ENCODE data around the gene LRRC36.

Gene LRRC36

DNA sequence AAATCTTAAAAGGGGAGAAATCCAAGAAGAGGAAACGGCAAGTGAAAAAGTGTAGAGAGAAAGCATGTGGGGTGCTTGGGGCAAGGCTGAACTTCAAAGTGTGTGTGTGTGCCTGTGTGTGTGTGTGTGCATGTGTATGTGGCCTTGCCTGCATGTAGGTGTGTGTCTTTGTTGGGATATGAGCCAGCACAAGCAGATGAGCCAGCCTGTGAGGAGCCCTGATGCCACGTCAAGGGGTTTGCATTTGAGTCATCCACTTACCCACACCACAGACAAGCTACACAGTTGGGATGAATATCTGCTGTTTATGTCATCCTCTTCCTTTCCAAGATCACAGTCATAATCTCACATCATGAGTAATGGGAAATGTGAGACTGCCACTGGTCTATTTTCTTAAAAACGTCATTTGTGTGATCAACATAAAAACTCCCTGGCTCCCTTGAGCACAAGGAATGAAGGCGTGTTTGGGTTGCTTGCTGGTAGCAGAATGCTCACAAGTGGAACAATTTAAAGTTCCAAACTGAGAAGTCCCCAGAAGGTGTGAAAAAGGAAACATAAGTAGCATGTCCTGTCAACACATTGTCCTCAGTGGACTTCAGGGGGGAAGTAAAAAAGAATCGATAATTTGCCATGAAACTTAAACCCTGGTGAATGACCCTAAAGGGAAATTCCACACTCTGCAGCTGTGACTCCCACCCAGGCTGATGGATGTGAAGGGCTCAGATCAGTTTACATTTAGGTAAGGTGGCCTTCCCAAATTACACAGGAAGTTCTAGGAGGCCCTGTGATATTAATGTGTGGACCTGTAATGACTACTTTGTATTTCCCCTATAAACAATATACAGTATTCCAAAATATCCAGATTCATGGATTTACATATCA is 14.8 kb upstream of the LRRC36 start (continued):
- TF ChIP-seq, protein P1, sequence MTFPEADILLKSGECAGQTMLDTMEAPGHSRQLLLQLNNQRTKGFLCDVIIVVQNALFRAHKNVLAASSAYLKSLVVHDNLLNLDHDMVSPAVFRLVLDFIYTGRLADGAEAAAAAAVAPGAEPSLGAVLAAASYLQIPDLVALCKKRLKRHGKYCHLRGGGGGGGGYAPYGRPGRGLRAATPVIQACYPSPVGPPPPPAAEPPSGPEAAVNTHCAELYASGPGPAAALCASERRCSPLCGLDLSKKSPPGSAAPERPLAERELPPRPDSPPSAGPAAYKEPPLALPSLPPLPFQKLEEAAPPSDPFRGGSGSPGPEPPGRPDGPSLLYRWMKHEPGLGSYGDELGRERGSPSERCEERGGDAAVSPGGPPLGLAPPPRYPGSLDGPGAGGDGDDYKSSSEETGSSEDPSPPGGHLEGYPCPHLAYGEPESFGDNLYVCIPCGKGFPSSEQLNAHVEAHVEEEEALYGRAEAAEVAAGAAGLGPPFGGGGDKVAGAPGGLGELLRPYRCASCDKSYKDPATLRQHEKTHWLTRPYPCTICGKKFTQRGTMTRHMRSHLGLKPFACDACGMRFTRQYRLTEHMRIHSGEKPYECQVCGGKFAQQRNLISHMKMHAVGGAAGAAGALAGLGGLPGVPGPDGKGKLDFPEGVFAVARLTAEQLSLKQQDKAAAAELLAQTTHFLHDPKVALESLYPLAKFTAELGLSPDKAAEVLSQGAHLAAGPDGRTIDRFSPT (tag by site-specific recombination; IDR thresholded peaks at IDR 0.05) = peak; percentile 96
- peak; percentile 82 for TF ChIP-seq PRDM1 (tag by site-specific recombination; IDR thresholded peaks at IDR 0.05)
- TF ChIP-seq, protein P2, sequence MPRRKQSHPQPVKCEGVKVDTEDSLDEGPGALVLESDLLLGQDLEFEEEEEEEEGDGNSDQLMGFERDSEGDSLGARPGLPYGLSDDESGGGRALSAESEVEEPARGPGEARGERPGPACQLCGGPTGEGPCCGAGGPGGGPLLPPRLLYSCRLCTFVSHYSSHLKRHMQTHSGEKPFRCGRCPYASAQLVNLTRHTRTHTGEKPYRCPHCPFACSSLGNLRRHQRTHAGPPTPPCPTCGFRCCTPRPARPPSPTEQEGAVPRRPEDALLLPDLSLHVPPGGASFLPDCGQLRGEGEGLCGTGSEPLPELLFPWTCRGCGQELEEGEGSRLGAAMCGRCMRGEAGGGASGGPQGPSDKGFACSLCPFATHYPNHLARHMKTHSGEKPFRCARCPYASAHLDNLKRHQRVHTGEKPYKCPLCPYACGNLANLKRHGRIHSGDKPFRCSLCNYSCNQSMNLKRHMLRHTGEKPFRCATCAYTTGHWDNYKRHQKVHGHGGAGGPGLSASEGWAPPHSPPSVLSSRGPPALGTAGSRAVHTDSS (tag by site-specific recombination; IDR thresholded peaks at IDR 0.05) = no peak
- TF ChIP-seq ZNF571 (tag by site-specific recombination; IDR thresholded peaks at IDR 0.05) = no peak
- no peak for TF ChIP-seq ZNF121 (tag by site-specific recombination; IDR thresholded peaks at IDR 0.05)
- TF ChIP-seq MYNN (tag by site-specific recombination; IDR thresholded peaks at IDR 0.05; ENCODE audit: borderline replicate concordance) = no peak
- TF ChIP-seq BCL11A (tag by site-specific recombination; IDR thresholded peaks at IDR 0.05; ENCODE audit: low read depth) = 0 out of 2 replicates have a peak, but pooled peaks have one; percentile 12
- TF ChIP-seq ZNF768 (tag by site-specific recombination; IDR thresholded peaks at IDR 0.05) = no peak
- TF ChIP-seq ZBTB1 (tag by site-specific recombination; IDR thresholded peaks at IDR 0.05) = no peak
- no peak for TF ChIP-seq ZNF416 (tag by site-specific recombination; IDR thresholded peaks at IDR 0.05)
- no peak for TF ChIP-seq ZBTB7A (tag by site-specific recombination; IDR thresholded peaks at IDR 0.05; ENCODE audit: low read depth)
- TF ChIP-seq ZNF843 (tag by site-specific recombination; IDR thresholded peaks at IDR 0.05) = peak; percentile 68; the same call in 1 of the 2 replicates
- no peak for TF ChIP-seq ZNF221 (tag by site-specific recombination; IDR thresholded peaks at IDR 0.05; ENCODE audit: borderline replicate concordance)
- no peak for TF ChIP-seq ZNF596 (tag by site-specific recombination; IDR thresholded peaks at IDR 0.05)
- no peak for TF ChIP-seq RBAK (tag by site-specific recombination; IDR thresholded peaks at IDR 0.05)
- TF ChIP-seq SP3 (tag by site-specific recombination; IDR thresholded peaks at IDR 0.05) = peak; percentile 46; the same call in 1 of the 2 replicates
- TF ChIP-seq ZNF214 (tag by site-specific recombination; IDR thresholded peaks at IDR 0.05; ENCODE audit: borderline replicate concordance) = no peak
- TF ChIP-seq, protein P3, sequence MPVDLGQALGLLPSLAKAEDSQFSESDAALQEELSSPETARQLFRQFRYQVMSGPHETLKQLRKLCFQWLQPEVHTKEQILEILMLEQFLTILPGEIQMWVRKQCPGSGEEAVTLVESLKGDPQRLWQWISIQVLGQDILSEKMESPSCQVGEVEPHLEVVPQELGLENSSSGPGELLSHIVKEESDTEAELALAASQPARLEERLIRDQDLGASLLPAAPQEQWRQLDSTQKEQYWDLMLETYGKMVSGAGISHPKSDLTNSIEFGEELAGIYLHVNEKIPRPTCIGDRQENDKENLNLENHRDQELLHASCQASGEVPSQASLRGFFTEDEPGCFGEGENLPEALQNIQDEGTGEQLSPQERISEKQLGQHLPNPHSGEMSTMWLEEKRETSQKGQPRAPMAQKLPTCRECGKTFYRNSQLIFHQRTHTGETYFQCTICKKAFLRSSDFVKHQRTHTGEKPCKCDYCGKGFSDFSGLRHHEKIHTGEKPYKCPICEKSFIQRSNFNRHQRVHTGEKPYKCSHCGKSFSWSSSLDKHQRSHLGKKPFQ (tag by site-specific recombination; IDR thresholded peaks at IDR 0.05) = no peak
- TF ChIP-seq EGR2 (tag by site-specific recombination; IDR thresholded peaks at IDR 0.05; ENCODE audit: low read depth) = no peak
- TF ChIP-seq, protein P4, sequence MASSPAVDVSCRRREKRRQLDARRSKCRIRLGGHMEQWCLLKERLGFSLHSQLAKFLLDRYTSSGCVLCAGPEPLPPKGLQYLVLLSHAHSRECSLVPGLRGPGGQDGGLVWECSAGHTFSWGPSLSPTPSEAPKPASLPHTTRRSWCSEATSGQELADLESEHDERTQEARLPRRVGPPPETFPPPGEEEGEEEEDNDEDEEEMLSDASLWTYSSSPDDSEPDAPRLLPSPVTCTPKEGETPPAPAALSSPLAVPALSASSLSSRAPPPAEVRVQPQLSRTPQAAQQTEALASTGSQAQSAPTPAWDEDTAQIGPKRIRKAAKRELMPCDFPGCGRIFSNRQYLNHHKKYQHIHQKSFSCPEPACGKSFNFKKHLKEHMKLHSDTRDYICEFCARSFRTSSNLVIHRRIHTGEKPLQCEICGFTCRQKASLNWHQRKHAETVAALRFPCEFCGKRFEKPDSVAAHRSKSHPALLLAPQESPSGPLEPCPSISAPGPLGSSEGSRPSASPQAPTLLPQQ (tag by site-specific recombination; IDR thresholded peaks at IDR 0.05) = peak; percentile 86
- TF ChIP-seq, protein P5, sequence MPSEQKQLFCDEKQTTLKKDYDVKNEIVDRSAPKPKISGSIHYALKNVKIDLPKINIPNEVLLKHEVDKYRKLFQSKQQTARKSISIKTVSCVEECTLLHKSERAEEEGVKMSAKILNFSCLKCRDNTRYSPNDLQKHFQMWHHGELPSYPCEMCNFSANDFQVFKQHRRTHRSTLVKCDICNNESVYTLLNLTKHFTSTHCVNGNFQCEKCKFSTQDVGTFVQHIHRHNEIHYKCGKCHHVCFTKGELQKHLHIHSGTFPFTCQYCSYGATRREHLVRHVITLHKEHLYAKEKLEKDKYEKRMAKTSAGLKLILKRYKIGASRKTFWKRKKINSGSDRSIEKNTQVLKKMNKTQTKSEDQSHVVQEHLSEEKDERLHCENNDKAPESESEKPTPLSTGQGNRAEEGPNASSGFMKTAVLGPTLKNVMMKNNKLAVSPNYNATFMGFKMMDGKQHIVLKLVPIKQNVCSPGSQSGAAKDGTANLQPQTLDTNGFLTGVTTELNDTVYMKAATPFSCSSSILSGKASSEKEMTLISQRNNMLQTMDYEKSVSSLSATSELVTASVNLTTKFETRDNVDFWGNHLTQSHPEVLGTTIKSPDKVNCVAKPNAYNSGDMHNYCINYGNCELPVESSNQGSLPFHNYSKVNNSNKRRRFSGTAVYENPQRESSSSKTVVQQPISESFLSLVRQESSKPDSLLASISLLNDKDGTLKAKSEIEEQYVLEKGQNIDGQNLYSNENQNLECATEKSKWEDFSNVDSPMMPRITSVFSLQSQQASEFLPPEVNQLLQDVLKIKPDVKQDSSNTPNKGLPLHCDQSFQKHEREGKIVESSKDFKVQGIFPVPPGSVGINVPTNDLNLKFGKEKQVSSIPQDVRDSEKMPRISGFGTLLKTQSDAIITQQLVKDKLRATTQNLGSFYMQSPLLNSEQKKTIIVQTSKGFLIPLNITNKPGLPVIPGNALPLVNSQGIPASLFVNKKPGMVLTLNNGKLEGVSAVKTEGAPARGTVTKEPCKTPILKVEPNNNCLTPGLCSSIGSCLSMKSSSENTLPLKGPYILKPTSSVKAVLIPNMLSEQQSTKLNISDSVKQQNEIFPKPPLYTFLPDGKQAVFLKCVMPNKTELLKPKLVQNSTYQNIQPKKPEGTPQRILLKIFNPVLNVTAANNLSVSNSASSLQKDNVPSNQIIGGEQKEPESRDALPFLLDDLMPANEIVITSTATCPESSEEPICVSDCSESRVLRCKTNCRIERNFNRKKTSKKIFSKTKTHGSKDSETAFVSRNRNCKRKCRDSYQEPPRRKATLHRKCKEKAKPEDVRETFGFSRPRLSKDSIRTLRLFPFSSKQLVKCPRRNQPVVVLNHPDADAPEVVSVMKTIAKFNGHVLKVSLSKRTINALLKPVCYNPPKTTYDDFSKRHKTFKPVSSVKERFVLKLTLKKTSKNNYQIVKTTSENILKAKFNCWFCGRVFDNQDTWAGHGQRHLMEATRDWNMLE (tag by site-specific recombination; conservative IDR thresholded peaks at IDR 0.05; ENCODE audit: low read depth) = peak; percentile 38; the same call in 1 of the 2 replicates
- no peak for TF ChIP-seq ZNF473 (tag by site-specific recombination; IDR thresholded peaks at IDR 0.05)
- no peak for TF ChIP-seq ZSCAN23 (tag by site-specific recombination; IDR thresholded peaks at IDR 0.05)
- no peak for TF ChIP-seq HOXD13 (CRISPR knock-in tag; IDR thresholded peaks at IDR 0.05; ENCODE audit: borderline replicate concordance)
- TF ChIP-seq ZNF140 (tag by site-specific recombination; IDR thresholded peaks at IDR 0.05) = no peak
- TF ChIP-seq ZNF133 (tag by site-specific recombination; IDR thresholded peaks at IDR 0.05) = no peak
- peak; percentile 63 for TF ChIP-seq SP2 (tag by site-specific recombination; IDR thresholded peaks at IDR 0.05)
- TF ChIP-seq ZNF248 (tag by site-specific recombination; IDR thresholded peaks at IDR 0.05) = no peak
- peak; percentile 85 for TF ChIP-seq KLF10 (tag by site-specific recombination; IDR thresholded peaks at IDR 0.05)
